Measurements from ENCODE around the gene MAP2K5. TPM values are rescaled to one million over a fixed set of nuclear protein-coding genes. Genes with fewer than 3 reads are reported as not detected.

MAP2K5 gene
- total RNA-seq, 1 experiment from 2014 or later, result 13.6 TPM

DNA sequence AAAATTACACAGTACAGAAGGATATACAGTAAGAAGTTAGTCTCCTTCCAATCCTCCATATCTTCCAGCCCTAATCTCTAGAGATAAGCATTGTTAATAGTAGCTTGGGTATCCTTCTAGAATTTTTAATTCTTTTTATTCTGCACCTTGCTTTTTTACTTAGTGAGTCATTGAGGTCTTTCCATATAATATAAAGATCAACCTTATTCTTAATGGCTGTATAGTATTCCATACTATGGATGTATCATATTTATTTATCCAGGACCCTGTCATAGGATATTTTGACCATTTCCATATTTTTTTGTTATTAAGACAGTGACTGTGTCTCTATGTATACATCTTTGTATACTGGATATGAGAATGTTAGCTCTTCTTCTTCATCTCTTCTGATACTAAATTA is 246.5 kb downstream of the MAP2K5 start:
- no peaks in the 10 kb centered on the region for H3K36me3 Mint-ChIP-seq
- ATAC-seq, result no peak
- H3K27me3 Mint-ChIP-seq (ENCODE audit: low read depth), result no peaks in the 10 kb centered on the region
- H3K4me1 Mint-ChIP-seq, result peaks cover 54% of the 10 kb centered on the region
- no peak for TF ChIP-seq NR1H2 (CRISPR knock-in tag; IDR thresholded peaks at IDR 0.05)
- TF ChIP-seq, protein P1, sequence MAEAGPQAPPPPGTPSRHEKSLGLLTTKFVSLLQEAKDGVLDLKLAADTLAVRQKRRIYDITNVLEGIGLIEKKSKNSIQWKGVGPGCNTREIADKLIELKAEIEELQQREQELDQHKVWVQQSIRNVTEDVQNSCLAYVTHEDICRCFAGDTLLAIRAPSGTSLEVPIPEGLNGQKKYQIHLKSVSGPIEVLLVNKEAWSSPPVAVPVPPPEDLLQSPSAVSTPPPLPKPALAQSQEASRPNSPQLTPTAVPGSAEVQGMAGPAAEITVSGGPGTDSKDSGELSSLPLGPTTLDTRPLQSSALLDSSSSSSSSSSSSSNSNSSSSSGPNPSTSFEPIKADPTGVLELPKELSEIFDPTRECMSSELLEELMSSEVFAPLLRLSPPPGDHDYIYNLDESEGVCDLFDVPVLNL (CRISPR knock-in tag; IDR thresholded peaks at IDR 0.05; ENCODE audit: borderline replicate concordance, low read depth), result no peak
- no peak for TF ChIP-seq OVOL2 (CRISPR knock-in tag; IDR thresholded peaks at IDR 0.05; ENCODE audit: borderline replicate concordance)
- TF ChIP-seq, protein P2, sequence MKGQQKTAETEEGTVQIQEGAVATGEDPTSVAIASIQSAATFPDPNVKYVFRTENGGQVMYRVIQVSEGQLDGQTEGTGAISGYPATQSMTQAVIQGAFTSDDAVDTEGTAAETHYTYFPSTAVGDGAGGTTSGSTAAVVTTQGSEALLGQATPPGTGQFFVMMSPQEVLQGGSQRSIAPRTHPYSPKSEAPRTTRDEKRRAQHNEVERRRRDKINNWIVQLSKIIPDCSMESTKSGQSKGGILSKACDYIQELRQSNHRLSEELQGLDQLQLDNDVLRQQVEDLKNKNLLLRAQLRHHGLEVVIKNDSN (CRISPR knock-in tag; IDR thresholded peaks at IDR 0.05), result no peak
- TF ChIP-seq SP1 (CRISPR knock-in tag; conservative IDR thresholded peaks at IDR 0.05), result no peak
- TF ChIP-seq, protein P3, sequence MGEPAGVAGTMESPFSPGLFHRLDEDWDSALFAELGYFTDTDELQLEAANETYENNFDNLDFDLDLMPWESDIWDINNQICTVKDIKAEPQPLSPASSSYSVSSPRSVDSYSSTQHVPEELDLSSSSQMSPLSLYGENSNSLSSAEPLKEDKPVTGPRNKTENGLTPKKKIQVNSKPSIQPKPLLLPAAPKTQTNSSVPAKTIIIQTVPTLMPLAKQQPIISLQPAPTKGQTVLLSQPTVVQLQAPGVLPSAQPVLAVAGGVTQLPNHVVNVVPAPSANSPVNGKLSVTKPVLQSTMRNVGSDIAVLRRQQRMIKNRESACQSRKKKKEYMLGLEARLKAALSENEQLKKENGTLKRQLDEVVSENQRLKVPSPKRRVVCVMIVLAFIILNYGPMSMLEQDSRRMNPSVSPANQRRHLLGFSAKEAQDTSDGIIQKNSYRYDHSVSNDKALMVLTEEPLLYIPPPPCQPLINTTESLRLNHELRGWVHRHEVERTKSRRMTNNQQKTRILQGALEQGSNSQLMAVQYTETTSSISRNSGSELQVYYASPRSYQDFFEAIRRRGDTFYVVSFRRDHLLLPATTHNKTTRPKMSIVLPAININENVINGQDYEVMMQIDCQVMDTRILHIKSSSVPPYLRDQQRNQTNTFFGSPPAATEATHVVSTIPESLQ (CRISPR knock-in tag; IDR thresholded peaks at IDR 0.05), result no peak
- TF ChIP-seq, protein P4, sequence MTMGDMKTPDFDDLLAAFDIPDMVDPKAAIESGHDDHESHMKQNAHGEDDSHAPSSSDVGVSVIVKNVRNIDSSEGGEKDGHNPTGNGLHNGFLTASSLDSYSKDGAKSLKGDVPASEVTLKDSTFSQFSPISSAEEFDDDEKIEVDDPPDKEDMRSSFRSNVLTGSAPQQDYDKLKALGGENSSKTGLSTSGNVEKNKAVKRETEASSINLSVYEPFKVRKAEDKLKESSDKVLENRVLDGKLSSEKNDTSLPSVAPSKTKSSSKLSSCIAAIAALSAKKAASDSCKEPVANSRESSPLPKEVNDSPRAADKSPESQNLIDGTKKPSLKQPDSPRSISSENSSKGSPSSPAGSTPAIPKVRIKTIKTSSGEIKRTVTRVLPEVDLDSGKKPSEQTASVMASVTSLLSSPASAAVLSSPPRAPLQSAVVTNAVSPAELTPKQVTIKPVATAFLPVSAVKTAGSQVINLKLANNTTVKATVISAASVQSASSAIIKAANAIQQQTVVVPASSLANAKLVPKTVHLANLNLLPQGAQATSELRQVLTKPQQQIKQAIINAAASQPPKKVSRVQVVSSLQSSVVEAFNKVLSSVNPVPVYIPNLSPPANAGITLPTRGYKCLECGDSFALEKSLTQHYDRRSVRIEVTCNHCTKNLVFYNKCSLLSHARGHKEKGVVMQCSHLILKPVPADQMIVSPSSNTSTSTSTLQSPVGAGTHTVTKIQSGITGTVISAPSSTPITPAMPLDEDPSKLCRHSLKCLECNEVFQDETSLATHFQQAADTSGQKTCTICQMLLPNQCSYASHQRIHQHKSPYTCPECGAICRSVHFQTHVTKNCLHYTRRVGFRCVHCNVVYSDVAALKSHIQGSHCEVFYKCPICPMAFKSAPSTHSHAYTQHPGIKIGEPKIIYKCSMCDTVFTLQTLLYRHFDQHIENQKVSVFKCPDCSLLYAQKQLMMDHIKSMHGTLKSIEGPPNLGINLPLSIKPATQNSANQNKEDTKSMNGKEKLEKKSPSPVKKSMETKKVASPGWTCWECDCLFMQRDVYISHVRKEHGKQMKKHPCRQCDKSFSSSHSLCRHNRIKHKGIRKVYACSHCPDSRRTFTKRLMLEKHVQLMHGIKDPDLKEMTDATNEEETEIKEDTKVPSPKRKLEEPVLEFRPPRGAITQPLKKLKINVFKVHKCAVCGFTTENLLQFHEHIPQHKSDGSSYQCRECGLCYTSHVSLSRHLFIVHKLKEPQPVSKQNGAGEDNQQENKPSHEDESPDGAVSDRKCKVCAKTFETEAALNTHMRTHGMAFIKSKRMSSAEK (CRISPR knock-in tag; IDR thresholded peaks at IDR 0.05; ENCODE audit: borderline replicate concordance), result no peak
- no peak for TF ChIP-seq ZNF232 (CRISPR knock-in tag; IDR thresholded peaks at IDR 0.05)
- TF ChIP-seq, protein P5, sequence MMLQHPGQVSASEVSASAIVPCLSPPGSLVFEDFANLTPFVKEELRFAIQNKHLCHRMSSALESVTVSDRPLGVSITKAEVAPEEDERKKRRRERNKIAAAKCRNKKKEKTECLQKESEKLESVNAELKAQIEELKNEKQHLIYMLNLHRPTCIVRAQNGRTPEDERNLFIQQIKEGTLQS (CRISPR knock-in tag; conservative IDR thresholded peaks at IDR 0.05), result no peak
- TF ChIP-seq FOXP1 (CRISPR knock-in tag; IDR thresholded peaks at IDR 0.05; ENCODE audit: borderline replicate concordance), result no peak
- no peak for TF ChIP-seq GRHL2 (CRISPR knock-in tag; IDR thresholded peaks at IDR 0.05; ENCODE audit: insufficient replicate concordance, severe bottlenecking)
- TF ChIP-seq, protein P6, sequence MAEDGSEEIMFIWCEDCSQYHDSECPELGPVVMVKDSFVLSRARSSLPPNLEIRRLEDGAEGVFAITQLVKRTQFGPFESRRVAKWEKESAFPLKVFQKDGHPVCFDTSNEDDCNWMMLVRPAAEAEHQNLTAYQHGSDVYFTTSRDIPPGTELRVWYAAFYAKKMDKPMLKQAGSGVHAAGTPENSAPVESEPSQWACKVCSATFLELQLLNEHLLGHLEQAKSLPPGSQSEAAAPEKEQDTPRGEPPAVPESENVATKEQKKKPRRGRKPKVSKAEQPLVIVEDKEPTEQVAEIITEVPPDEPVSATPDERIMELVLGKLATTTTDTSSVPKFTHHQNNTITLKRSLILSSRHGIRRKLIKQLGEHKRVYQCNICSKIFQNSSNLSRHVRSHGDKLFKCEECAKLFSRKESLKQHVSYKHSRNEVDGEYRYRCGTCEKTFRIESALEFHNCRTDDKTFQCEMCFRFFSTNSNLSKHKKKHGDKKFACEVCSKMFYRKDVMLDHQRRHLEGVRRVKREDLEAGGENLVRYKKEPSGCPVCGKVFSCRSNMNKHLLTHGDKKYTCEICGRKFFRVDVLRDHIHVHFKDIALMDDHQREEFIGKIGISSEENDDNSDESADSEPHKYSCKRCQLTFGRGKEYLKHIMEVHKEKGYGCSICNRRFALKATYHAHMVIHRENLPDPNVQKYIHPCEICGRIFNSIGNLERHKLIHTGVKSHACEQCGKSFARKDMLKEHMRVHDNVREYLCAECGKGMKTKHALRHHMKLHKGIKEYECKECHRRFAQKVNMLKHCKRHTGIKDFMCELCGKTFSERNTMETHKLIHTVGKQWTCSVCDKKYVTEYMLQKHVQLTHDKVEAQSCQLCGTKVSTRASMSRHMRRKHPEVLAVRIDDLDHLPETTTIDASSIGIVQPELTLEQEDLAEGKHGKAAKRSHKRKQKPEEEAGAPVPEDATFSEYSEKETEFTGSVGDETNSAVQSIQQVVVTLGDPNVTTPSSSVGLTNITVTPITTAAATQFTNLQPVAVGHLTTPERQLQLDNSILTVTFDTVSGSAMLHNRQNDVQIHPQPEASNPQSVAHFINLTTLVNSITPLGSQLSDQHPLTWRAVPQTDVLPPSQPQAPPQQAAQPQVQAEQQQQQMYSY (CRISPR knock-in tag; IDR thresholded peaks at IDR 0.05), result no peak
- no peak for TF ChIP-seq ZNF671 (CRISPR knock-in tag; IDR thresholded peaks at IDR 0.05)
- no peak for TF ChIP-seq MYBL2 (CRISPR knock-in tag; IDR thresholded peaks at IDR 0.05)
- no peak for TF ChIP-seq ATF1 (CRISPR knock-in tag; IDR thresholded peaks at IDR 0.05)
- TF ChIP-seq, protein P7, sequence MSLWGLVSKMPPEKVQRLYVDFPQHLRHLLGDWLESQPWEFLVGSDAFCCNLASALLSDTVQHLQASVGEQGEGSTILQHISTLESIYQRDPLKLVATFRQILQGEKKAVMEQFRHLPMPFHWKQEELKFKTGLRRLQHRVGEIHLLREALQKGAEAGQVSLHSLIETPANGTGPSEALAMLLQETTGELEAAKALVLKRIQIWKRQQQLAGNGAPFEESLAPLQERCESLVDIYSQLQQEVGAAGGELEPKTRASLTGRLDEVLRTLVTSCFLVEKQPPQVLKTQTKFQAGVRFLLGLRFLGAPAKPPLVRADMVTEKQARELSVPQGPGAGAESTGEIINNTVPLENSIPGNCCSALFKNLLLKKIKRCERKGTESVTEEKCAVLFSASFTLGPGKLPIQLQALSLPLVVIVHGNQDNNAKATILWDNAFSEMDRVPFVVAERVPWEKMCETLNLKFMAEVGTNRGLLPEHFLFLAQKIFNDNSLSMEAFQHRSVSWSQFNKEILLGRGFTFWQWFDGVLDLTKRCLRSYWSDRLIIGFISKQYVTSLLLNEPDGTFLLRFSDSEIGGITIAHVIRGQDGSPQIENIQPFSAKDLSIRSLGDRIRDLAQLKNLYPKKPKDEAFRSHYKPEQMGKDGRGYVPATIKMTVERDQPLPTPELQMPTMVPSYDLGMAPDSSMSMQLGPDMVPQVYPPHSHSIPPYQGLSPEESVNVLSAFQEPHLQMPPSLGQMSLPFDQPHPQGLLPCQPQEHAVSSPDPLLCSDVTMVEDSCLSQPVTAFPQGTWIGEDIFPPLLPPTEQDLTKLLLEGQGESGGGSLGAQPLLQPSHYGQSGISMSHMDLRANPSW (CRISPR knock-in tag; conservative IDR thresholded peaks at IDR 0.05; ENCODE audit: low read depth), result no peak
- DNase-seq (ENCODE audit: low spot score), result no peak
- H3K4me3 Mint-ChIP-seq, result no peak overlapping the region
- no peaks in the 10 kb centered on the region for H3K9me3 Mint-ChIP-seq
- no peak overlapping the region for H3K27ac Mint-ChIP-seq
- CTCF ChIA-PET, result no interaction called here
- POLR2A ChIA-PET, result no interaction called here

Measured in WTC11 (cell line).